ENCODE data around the gene PNLIP.

The PNLIP gene

GRCh38 chr10:116567335-116567734 lies 21.6 kb downstream of the PNLIP start:
- no peak for FAIRE-seq
- DNase-seq (ENCODE audit: extremely low spot score, insufficient read length, low read depth) = no peak

- DNase-seq (ENCODE audit: extremely low spot score, insufficient read length, low read depth) (no peak), FAIRE-seq (no peak)
These were observed 29.1 kb downstream of the PNLIP start for GRCh38 chr10:116574797-116575196.

GRCh38 chr10:116587878-116588591 lies 42.3 kb downstream of the PNLIP start:
- FAIRE-seq = no peak
- no peak for DNase-seq (ENCODE audit: extremely low spot score, insufficient read length, low read depth)

- no peak for DNase-seq (ENCODE audit: extremely low spot score, insufficient read length, low read depth)
- FAIRE-seq = no peak
These were observed 43.3 kb downstream of the PNLIP start for GRCh38 chr10:116588995-116589394.

GRCh38 chr10:116589926-116590325 lies 44.2 kb downstream of the PNLIP start:
- DNase-seq (ENCODE audit: extremely low spot score, insufficient read length, low read depth) = no peak
- no peak for FAIRE-seq

- no peak for FAIRE-seq
- no peak for DNase-seq (ENCODE audit: extremely low spot score, insufficient read length, low read depth)
These were observed 45.1 kb downstream of the PNLIP start, which contains the start of gene PNLIPRP1 for GRCh38 chr10:116590590-116591444. Gene PNLIPRP1 (plus strand): TSS chr10:116590959. CDS start chr10:116591130, 171 bp downstream.

GRCh38 chr10:116593139-116593740 lies 47.5 kb downstream of the PNLIP start:
- DNase-seq (ENCODE audit: extremely low spot score, insufficient read length, low read depth) (no peak), FAIRE-seq (no peak)

- FAIRE-seq = no peak
- no peak for DNase-seq (ENCODE audit: extremely low spot score, insufficient read length, low read depth)
These were observed 48.8 kb downstream of the PNLIP start for GRCh38 chr10:116594525-116595035.

GRCh38 chr10:116596062-116596461 lies 50.3 kb downstream of the PNLIP start:
- DNase-seq (ENCODE audit: extremely low spot score, insufficient read length, low read depth) (no peak), FAIRE-seq (no peak)

GRCh38 chr10:116597543-116597942 lies 51.8 kb downstream of the PNLIP start:
- no peak for DNase-seq (ENCODE audit: extremely low spot score, insufficient read length, low read depth)
- no peak for FAIRE-seq

GRCh38 chr10:116598329-116598728 lies 52.6 kb downstream of the PNLIP start:
- FAIRE-seq (no peak), DNase-seq (ENCODE audit: extremely low spot score, insufficient read length, low read depth) (no peak)

GRCh38 chr10:116599991-116600390 lies 54.3 kb downstream of the PNLIP start:
- no peak for FAIRE-seq

GRCh38 chr10:116602648-116603400 lies 57.1 kb downstream of the PNLIP start:
- FAIRE-seq (no peak), DNase-seq (ENCODE audit: extremely low spot score, insufficient read length, low read depth) (no peak)

More at GRCh38 chr10:116599991-116600390, 54.3 kb downstream of the PNLIP start:
- no peak for DNase-seq (ENCODE audit: extremely low spot score, insufficient read length, low read depth)

GRCh38 chr10:116606061-116606483 lies 60.3 kb downstream of the PNLIP start:
- FAIRE-seq (no peak), DNase-seq (ENCODE audit: extremely low spot score, insufficient read length, low read depth) (no peak)

- FAIRE-seq (no peak), DNase-seq (ENCODE audit: extremely low spot score, insufficient read length, low read depth) (no peak)
These were observed 61.6 kb downstream of the PNLIP start for GRCh38 chr10:116607336-116607735.

- FAIRE-seq = no peak
These were observed 63.2 kb downstream of the PNLIP start for GRCh38 chr10:116608686-116609594.

GRCh38 chr10:116610443-116611152 lies 64.9 kb downstream of the PNLIP start:
- DNase-seq (ENCODE audit: extremely low spot score, insufficient read length, low read depth) (no peak), FAIRE-seq (no peak)

More at GRCh38 chr10:116608686-116609594, 63.2 kb downstream of the PNLIP start:
- no peak for DNase-seq (ENCODE audit: extremely low spot score, insufficient read length, low read depth)

GRCh38 chr10:116611153-116611545 lies 65.4 kb downstream of the PNLIP start:
- DNase-seq (ENCODE audit: extremely low spot score, insufficient read length, low read depth) (no peak), FAIRE-seq (no peak)
